NCI-H69 (cell line): Measurements from ENCODE around the gene VGLL3.
"Not testable (repeated sequence)": the region's sequence is repeated elsewhere in the genome, so short reads cannot be mapped to it uniquely, and the experiment has no call there.

Experiments used
- DNase-seq: peaks from one replicate; lab custom pipeline; 2025; lab: John Stamatoyannopoulos, UW

The VGLL3 gene

DNA sequence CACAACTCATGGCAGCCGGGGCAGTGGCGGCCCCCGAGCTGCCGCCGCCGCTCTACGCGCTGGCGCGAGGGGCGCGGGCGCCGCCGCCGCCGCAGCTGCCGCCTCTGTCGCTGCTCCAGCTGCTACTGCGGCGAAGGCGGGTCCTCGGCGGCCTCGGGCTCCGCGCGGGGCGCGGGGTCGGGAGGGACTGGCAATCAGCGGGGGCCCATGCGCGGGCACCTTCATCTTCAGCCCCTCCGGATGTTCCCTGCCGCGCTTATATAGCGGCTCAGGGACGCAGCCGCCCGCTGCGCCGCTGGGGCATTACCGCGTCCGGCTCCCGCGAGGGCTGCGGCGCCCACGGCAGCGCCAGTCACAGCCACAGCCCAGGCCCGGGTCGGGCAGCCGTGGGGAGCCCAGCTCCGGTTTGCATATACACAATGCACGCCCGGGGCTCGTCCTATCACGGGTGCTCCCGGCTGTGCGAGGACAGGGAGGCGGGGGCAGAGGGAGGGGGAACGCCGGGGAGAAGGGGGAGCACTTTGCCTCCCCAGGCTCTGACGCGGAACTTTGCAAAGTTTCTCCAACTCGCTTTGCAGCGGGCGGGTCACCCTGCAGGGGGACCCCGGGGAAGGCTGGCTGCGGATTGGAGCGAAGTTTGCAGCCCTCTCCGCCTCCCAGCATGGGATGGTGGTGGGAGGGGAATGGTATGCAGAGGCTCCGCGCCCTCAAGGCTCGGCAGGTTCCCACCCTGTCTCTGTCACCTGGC is at the start of gene VGLL3:
Gene VGLL3 (minus strand): TSS at position 416 of the 748 bp plus-strand sequence. CDS start 406 bp downstream, at position 10.
- DNase-seq = peak; percentile 79

DNA sequence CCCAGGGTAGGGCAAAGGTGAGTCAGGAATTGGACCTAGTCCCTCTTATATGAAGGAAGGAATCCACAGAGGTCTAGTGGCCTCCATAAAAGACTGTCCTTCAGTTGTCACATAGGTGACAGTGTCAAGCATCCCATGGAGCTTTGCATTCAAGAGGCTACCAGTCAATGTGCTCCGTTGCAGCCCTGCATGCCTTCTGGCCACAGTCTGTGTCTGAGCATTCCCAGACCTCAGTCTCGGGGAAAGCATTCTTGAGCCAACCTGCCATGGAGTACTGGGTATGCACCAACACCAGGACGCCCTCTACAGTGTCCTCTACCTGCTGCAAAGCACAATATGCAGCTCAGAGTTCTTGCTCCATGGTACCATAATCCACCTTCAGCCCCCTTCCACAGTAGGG is 46.7 kb upstream of the VGLL3 start:
- no peak for DNase-seq

- no peak for DNase-seq
Observed at GRCh38 chr3:87036671-87037070, 45.7 kb upstream of the VGLL3 start.

DNA sequence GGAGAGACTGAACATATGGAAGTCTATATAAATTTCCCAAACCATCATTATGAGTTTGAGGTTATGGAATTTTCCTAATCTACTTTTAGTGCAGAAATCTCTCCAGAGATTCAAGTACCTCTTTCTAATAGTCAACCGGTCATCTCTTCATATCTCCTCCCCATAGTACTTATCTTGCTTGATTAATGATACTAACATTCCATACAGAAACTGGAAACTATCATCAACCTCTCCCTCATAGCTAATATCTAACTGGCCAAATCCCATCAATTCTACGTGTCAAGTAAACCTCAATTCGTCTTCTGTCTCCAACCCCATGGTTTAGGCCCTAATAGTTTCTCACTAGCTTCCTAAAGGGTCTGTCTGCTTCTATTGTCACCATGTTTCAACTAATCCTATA is 44.4 kb upstream of the VGLL3 start:
- no peak for DNase-seq

DNA sequence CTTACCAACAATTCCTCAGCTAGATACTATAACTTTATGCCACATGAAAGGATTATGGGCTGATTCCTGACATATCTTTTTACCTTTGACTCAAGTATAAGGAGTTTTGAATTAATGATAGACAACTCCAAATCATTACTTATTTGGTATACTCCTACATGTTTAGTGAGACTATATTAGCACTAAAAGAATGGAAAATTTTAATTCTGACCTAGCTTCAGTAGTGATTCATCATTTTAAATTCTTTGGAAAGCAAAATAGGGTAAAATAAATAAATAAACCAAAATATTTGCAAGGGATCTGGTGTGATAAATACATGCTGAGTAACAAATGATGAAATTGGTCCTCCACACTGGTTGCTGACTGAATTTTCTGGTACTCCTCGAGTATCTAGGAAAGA is 42.3 kb upstream of the VGLL3 start:
- no peak for DNase-seq

DNA sequence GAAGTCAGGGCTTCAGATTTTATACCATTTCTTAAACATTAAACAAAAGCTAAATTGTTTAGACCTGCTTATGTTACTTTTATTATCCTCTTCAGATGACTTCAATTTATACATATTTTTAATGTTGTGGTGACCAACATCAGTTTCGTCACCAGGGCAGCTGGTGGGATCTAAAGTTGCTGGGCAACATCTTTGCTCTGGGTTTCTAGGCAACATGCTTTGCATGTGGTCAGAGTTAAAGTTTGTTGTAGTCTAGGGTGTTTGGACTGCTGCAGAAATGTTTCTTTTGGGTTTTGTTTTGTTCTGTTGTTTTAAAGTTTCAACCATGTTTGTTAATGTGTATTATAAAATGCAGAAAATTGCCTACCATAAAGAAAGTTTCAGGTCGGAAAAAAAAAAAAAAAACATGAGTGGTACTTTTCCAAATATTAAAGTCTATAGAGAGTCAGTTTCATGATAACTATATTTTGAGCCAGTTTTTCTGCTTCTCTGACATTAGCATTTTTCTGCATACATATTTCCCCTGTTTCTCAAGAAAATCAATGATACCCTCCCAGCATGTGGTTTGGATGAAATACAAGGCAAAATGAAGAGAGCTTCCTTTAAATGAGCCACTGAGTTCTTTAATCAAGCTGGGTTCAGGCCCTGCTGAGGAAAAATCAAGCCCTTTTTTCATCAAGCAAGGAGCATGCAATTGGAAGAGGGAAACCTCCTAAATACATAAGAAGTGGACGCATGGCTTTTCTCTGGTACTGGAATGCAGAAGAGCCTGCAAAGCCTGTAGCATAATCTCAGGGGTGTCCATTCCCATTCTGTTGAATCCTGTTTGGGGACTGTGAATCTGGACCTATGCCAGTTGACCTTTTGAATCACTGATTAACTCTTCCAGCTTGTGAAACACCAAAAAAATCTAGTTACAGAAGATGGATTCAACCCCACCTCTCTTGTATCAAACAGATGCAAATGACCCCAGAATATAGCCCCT is 35.0 kb upstream of the VGLL3 start:
- no peak for DNase-seq

GRCh38 chr3:87017370-87017769 is 26.4 kb upstream of the VGLL3 start:
- DNase-seq = not testable (repeated sequence)

DNA sequence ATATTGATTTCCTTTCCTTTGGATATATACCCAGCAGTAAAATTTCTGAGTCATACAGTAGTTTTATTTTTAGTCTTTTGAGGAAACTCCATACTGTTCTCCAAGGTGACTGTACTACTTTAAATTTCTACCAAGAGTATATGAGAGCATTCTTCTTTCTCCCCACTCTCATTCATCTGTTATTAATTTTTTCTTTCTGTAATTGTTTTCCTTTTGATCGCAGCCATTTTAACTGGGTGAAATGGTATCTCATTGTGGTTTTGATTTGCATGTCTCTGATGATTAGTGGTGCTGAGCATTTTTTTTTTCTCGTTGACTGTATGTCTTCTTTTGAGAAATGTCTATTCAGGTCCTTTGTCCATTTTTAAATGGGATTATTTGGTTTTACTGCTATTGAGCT is 18.3 kb upstream of the VGLL3 start:
- DNase-seq = no peak

DNA sequence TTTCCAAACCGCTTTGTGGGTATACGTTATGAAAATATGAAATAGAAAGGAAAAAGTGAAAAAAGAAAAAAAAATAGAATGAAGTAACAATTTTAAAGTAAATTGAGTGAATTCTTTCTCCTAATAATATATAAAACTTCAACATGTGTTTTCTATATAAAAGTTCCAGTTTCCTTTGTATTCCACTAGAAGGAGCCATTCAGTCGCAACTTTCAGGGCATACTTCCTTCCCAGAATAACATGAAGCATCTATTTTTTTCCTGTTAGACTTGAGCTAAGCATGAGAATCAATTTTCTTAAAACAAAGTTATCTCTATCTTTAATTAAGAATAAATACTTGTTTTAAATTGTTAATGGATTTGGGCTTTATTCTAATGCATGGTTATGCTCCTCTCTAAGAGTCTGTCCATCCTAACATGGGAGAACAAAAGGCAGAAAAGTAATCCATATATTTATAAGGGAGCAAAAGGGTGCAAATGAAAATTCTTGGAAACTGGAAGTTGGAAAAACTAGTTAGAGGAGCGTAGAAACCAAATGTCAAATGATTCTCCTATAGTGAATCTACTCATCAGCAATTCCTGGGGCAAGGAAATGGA is 16.0 kb upstream of the VGLL3 start:
- DNase-seq = peak; percentile 9

DNA sequence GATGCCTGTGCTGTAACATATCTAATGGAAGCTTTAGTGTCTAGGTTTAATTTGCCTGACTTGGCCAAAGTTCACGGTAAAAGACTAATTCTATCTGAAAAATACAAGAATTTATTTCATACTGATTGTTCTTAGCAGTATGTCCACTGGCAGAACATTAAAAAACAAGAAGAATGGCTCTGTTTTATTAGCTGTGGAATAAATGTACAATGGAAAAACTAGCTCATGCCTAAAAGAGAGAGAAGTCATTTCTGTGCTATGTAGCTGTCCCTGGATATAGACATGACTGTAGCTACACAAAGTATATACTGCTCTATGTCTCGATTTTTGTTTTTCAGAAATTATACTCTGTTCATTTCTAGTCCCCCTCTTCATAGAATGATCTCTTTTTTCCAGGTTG is 13.9 kb upstream of the VGLL3 start:
- no peak for DNase-seq

DNA sequence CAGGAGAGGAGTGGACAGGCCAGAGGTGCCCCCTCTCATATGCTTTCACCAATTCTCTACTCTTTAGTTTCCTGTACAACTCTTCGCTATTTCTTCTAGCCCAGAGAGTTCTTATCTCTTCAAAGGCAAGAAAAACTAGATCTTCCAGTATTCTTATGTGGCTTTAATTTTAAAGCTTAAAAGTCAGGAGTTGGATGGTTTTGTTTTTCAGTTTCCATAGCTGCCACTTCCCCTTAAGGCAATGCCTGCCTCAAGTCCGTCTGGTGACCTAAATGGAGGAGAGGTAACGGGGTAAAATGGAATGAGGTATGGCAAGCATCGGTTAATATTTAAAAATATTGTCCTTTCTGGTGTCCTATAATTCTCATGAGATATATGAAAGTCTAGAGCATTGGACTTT is 11.4 kb upstream of the VGLL3 start:
- DNase-seq = no peak

DNA sequence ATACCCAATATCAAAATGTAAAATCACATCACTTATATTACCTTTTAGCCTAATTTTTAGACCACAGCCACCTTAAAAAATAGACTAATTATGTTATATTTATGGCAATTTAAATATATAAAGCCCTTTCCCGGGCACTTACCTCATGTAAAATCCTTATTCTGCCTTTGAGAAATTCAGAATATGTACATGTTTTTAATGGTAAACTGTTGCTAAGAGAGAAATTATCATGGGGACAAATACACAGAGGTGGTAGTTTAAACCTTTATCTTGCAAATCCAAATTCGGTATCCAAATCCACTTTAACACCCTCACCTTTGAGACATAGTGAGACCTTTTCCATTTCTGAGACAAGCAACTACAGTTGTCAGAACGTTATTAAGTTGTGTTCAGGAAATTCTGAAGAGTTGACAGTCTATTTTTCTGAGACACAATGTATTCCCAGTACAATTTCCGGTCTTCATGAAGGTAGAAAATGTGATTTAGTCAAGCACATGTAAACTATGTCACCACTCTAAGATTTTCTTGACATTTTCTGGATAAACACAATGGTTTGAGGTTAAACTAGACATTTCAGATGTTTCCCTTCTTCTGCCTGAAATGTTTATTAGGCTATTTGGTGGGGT is 10.6 kb upstream of the VGLL3 start:
- DNase-seq = no peak

DNA sequence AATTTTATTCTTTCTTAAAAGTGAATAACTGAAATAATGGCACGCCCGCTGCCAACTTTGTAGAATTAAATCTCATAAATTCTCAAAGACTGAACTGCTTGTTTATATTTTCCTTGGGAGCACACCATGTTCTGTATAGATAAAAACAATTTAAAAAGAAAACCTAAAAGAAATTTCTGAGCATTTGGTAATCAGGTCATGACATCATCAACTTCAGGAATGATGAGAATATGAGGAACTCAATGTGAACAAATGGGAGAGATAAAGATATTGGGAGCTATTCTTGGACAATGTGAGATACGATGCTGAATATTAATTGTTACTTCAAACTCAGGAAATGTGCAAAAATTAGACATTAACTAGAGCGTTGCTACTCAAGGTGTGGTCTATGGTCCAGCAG is 10.0 kb upstream of the VGLL3 start:
- no peak for DNase-seq

DNA sequence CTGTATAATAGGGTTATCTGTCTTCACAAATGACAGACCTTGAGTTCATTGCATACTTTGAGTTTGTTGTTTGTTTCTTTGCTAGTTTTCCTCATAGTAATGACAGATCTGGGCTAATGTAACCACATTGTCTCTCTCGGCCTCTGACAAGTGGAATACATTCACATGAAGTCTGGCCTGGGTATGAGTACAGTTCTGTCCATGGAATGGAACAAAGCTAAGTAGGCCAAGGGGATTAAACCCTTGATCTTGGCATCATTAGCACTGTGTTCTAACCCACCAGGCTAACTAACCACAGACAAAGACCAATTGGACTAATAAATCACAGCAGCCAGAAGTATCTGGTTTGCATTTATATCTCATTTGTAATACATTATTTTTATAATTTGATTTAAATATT is 7.6 kb upstream of the VGLL3 start:
- no peak for DNase-seq

DNA sequence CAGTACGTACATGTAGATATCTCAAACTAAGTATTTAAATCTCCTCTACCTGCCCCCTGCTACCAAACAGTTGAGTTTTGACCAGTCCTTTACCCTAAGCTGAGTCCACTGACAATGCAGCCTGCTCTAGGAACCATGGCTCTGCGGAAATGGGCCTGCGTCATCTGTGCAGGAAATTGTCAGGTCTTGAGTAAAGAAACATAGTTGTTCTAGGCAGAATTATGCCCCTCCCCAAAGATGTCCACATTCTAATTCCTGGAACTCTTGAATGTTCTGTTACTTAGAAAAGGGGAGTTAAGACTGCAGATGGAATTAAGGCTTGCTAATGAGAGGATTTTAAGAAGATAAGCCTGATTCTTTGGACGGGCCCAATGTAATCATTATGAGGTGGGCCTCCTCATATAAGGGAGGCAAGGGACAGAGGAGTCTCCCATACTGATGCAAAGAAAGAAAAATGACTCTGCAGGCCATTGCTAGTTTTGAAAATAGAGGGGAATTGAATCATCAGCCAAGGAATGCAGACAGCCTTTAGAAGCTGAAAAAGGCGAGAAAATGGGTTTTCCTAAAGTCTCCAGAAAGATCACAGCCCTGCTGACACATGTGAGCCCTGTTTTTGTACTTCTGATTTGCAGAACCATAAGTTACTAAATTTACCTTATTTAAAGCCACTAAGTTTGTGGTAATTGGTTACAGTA is 5.5 kb upstream of the VGLL3 start:
- no peak for DNase-seq

- DNase-seq = no peak
Observed at GRCh38 chr3:86995537-86995936, 4.6 kb upstream of the VGLL3 start.

DNA sequence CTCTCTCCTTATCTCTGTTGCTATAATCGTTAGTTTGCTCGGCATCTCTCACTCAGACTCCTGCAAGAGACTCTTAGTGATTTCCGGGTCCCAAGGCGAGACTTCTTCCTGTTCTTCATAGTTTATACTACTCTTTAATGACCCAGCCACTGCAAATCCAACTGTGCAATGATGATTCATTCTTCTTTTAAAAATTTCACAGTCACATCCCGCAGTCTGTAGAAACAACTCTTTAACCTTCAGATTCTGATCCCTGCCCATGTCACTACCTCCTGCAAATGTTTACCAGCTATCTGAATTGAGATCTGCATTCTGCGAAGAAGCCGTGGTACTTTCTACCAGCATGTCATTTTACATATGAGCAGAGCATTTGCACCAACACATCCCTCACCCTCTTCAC is 2.8 kb upstream of the VGLL3 start:
- DNase-seq = no peak

DNA sequence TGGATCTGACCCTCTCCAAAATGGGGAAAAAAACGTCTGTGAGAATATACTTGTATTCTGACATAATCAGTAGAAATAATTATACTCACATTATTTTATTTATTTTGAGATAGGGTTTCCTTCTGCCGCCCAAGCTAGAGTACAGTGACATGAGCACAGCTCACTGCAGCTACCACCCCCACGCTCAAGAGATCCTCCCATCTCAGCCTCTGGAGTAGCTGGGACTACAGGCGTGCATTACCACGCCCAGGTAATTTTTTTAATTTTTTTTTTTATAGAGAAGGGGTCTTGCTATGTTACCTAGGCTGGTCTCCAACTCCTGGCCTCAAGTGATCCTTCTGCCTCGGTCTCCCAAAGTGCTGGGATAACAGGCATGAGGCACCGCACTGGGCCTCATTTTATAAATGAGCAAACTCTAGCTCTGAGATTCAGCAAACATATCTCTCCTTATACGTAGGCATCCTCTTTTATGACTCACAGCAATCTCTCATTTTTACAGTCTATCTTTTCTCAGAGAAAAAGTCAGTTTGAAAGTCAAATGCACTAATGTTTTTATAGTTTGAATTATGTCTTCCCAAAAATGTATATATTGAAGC is 989 bp upstream of the VGLL3 start:
- no peak for DNase-seq

DNA sequence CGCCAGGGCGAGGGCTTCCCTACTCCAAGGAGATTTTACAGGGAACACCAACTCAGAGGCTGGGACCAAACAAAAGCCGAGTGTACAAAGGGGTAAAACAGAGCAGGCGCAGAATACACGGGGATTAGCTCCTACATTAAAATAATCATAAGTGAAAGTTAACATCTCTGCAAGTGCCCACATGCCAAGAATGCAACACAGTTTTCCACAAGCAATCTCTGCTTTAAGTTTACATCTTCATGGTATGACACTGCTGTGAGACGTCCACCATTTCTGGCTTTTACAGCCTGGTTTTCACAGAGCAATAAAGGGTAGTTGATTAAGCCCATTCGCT is 500 bp upstream of the VGLL3 start:
- DNase-seq = no peak

- peak; percentile 76 for DNase-seq
Observed at GRCh38 chr3:86990012-86990733, 776 bp downstream of the VGLL3 start.

DNA sequence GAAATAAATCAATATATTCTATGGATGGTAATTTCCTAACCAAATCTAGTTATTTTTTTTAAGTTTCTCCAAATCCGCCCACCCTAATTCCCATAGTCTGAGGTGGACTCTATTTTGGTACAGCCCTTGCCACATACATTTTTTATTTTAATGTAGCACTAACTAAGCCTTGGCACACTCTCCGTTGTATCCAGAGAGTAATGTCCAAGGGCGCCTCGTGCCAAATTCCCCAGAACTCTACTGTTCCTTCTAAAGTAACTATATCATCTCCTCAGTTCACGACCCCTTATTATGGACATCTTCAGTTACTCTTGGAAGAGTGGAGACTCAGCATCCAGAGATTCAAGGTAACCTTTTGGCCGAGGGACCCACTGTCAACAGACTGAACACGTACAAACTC is 1.3 kb downstream of the VGLL3 start:
- no peak for DNase-seq
